AG08396 (cell line): ENCODE results near the gene STPG4.
"Not testable (repeated sequence)": the region's sequence is repeated elsewhere in the genome, so short reads cannot be mapped to it uniquely, and the experiment has no call there.

Experiments used
- DNase-seq: peaks from one replicate; pipeline ENCODE4 v3.0.0; 2012; ENCODE audit warnings: low spot score, mixed read lengths

The STPG4 gene

DNA sequence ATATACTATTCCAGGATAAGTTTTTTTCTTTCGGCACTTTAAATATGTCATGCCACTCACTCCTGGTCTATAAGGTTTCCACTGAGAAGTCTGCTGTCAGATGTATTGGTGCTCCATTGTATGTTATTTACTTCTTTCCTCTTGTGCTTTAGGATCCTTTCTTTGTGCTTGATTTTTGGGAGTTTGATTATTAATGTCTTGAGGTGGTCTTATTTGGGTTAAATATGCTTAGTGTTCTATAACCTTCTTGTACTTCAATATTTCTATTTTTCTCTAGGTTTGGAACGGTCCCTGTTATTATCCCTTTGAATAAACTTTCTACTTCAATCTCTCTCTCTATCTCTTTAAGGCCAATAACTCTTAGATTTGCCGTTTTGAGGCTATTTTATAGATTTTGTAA, 28.3 kb downstream of the STPG4 start:
- DNase-seq: no peak

DNA sequence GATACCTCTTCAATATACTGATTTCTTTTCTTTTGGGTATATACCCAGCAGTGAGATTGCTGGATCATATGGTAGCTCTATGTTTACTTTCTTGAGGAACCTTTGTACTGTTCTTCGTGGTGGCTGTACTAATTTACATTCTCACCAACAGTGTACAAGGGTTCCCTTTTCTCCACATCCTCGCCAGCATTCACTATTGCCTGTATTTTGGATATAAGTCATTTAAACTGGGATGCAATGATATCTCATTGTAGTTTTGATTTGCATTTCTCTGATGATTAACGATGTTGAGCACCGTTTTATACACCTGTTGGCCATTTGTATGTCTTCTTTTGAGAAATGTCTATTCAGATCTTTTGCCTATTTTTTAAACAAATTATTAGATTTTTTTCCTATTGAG, 30.4 kb downstream of the STPG4 start:
- DNase-seq: not testable (repeated sequence)

DNA sequence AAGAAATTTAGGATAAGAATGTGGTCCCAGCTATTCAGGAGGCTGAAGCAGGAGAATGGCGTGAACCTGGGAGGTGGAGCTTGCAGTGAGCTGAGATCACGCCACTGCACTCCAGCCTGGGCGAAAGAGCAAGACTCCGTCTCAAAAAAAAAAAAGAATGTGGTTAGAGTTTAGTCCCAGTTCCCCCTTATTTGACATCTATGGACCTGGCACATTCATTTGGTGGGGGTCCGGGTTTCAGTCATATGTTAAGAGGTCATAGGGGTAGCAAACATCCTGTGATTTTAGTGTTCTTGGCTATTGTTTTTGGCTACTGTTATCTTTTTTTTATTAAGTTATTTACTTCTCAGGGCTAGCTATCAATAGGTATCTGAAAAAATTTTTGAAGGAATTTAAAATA, 34.7 kb downstream of the STPG4 start:
- DNase-seq: not testable (repeated sequence)

- peak; percentile 52 for DNase-seq
These were observed 36.1 kb downstream of the STPG4 start for GRCh38 chr2:47119001-47119400.

DNA sequence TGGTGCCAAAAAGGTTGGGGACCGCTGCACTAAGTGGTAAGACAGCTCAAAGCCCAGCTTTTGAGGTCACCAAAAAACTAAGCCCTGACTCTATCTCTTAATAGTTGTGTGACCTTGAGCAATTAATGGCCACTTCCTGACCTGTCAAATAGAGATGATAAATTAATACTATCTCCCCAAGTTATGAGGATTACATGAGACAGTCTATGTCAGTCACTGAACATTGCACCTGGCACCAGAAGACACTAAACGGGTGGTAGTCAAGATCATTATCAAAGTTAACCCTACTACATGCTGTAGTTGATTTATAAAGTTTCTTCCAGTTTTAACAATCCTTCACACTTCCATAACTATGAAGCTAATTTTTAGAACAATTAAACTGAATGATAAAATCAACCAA, 36.5 kb downstream of the STPG4 start:
- no peak for DNase-seq

DNA sequence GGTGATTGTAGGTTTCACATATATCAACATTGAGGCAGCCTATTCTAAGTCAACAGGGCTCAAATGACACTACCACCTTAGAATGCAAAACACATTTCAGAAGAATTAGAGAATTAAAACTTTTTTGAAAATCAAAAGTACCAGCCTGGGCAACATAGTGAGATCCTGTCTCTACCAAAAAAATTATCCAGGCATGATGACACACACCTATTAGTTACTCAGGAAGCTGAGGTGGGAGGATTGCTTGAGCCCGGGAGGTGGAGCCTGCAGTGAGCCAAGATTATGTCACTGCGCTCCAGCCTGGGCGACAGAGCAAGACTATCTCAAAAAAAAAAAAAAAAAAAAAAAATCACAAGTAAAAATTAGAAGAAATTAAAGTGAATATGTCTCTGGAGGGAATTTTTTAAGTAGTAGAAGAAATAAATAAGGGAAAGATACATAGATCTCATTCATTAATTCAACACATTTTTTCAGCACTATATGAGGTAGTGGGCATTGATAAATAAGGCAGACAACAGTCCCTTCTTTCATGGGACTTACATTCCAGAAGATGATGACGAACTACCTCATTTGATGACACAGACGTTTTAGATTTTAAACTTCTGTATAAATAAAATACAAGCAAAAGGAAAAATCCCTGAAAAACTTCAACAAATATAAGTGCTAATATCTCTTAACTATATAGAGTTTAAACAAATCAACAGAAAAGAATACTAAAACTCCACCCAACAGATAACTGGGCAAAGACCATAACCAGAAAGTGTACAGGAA, 42.3 kb downstream of the STPG4 start:
- DNase-seq: no peak

GRCh38 chr2:47109680-47110079, 45.4 kb downstream of the STPG4 start:
- DNase-seq: no peak

- DNase-seq: no peak
These were observed 46.1 kb downstream of the STPG4 start for GRCh38 chr2:47109007-47109375.

GRCh38 chr2:47108267-47109006, 46.7 kb downstream of the STPG4 start:
- not testable (repeated sequence) for DNase-seq

DNA sequence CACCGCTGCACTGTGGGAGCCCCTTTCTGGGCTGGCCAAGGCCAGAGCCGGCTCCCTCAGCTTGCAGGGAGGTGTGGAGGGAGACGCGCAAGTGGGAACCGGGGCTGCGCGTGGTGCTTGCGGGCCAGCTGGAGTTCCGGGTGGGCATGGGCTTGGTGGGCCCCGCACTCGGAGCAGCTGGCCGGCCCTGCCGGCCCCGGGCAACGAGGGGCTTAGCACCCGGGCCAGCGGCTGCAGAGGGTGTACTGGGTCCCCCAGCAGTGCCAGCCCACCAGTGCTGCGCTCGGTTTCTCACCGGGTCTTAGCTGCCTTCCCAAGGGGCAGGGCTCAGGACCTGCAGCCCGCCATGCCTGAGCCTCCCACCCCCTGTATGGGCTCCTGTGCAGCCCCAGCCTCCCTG, 47.9 kb downstream of the STPG4 start:
- DNase-seq: not testable (repeated sequence)

- not testable (repeated sequence) for DNase-seq
These were observed 48.9 kb downstream of the STPG4 start for GRCh38 chr2:47106231-47106630.

DNA sequence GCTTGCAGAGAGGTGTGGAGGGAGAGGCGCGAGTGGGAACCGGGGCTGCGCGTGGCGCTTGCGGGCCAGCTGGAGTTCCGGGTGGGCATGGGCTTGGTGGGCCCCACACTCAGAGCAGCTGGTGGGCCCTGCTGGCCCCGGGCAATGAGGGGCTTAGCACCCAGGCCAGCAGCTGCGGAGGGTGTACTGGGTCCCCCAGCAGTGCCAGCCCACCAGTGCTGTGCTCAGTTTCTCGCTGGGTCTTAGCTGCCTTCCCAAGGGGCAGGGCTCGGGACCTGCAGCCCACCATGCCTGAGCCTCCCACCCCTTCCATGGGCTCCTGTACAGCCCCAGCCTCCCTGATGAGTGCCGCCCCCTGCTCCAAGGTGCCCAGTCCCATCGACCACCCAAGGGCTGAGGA, 55.4 kb downstream of the STPG4 start:
- DNase-seq: not testable (repeated sequence)

GRCh38 chr2:47098953-47099352, 56.2 kb downstream of the STPG4 start:
- DNase-seq: no peak

DNA sequence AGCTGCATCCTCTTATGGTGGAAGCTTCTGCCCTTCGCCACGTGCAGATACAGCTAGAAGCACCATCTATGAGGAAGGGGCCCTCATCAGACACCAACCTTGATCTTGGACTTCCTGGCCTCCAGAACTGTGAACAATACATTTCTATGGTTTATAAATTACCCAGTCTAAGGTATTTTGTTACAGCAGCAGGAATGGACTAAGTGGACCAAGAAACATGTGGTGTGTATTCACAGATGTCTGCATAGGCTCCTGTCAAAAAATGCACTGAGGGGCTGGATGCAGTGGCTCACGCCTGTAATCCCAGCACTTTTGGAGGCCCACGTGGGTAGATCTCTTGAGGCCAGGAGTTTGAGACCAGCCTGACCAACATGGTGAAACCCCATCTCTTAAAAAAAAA, 57.5 kb downstream of the STPG4 start:
- DNase-seq: no peak

- no peak for DNase-seq
These were observed 58.7 kb downstream of the STPG4 start for GRCh38 chr2:47096451-47096850.

- no peak for DNase-seq
These were observed 59.6 kb downstream of the STPG4 start for GRCh38 chr2:47095349-47096020.

DNA sequence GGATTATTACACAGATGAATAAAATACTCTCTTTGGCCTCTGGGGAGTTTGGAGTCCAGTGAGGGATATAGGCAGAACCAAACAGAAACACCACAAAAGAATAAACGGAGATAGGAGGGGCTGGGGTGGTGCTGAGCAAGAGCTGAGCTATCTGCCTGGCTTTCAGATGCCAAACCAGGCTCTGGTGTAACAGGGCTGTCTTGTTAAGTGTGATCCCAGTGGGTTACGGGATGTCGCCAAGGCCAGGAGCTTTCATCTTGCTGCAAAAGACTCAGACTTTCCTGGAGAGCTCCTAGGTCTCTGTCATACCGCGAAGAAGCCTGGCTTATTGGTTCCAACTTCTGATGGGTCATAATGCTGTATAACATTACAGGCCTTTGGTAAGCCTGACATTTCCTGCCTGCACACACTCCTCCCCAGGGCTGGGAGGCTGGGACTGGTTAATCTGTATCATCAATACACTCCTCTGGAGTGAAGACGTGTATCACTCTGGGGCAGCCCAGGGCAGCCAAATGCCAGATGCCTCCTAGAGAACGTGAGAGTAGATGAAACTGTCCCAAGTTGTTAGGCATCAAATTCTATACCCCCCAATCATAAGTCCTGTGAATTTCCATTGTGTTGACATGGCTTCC, 60.5 kb downstream of the STPG4 start:
- DNase-seq: peak; percentile 79

DNA sequence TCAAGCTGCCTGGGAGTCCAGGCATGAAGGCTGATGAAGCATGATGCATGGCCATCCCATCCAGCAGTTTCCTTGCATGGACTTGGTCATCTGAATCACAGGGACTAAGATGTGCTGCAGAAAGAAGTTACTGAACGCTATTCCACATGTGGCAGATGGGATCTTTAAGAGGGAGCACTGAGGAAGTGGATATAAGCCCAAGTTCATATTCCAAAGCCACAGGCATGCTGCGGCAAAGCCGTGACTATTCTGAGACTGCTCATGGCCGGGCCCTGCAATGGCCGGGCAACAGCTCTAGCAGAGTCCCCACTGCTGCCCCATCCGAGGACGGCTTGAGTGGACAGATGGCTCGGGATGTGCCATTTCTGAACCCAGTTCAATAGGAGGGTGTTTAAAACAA, 61.5 kb downstream of the STPG4 start:
- no peak for DNase-seq

GRCh38 chr2:47092465-47092864, 62.6 kb downstream of the STPG4 start:
- DNase-seq: no peak

DNA sequence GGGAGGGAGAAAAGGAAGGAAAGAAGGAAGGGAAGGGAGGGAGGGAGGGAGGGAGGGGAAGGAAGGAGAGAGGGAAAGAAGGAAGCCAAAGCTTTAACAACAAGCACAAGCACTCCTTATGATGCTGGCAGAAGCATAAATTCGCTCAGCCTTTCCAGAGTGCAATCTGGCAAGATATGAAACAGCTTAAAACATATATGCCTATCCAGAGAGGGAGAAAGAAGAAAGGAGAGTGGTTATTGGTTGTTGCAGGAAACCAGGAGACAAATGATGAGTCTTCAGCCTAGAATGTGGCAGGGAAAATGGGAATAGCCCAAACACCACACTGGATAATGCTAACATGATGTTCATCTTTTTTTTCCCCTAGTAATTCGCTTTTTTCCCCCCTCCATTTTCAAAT, 64.0 kb downstream of the STPG4 start:
- DNase-seq: peak; percentile 68

DNA sequence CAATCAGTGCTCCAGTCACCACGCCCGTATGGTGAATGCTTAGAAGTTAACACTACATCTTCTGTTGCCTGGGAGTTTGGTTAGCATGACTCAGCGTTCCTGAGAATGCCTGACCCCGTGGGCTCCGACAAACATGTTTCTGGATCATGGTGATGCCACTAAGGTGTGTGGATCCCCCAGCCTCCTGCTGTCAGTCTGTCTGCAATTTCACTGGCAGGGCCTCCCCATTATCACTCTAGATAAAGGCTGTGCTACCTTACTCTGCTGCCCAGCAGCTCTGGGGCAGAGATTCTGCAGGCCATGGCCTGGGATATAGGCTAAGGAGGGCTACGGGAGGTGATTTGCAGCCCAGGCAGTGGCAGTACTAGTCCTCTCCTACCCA, 66.0 kb downstream of the STPG4 start:
- DNase-seq: peak; percentile 55

GRCh38 chr2:47088371-47089082, 66.6 kb downstream of the STPG4 start:
- peak; percentile 49 for DNase-seq
